ENCODE measurements around the gene LKAAEAR1.

DNA sequence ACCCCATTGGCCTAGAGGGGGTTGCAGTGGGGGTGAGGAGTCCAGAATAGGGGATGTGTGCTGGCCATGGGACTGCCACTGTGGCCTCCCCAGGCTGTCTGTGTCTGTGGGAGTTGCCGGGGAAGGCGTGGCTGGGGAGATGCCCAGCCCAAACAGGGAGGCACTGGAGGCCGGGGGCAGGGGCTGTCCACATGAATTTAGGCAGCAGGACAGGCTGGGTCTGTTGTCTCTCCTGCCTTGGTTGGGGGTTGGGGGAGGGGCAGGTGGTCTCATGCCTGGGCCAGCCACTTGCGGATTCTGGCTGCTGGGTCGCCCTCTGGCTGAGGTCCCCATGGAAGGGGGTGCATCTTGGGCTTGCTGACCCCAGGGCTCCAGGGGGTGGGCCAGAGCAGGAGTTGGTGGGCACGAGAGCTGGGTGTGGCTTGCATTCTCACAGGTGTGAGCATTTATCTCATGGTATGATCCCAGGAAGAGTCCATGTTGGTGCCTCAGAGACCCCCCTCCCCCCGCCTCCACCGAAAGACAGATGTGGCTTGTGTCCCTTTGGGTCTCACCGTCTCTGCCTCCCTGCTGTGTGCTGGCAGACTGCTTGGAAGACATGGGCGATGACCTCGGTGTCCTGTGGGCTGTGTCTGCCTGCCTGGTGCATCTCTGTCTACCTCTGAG is 38.7 kb downstream of the LKAAEAR1 start:
- no peak for TF ChIP-seq CTCF (IDR thresholded peaks at IDR 0.05; ENCODE audit: insufficient read depth, low read depth, low read length)
- no peak for TF ChIP-seq EZH2 (IDR thresholded peaks at IDR 0.05; ENCODE audit: insufficient read depth, low read length)
